ENCODE measurements around the gene RFX7.

Gene RFX7

DNA sequence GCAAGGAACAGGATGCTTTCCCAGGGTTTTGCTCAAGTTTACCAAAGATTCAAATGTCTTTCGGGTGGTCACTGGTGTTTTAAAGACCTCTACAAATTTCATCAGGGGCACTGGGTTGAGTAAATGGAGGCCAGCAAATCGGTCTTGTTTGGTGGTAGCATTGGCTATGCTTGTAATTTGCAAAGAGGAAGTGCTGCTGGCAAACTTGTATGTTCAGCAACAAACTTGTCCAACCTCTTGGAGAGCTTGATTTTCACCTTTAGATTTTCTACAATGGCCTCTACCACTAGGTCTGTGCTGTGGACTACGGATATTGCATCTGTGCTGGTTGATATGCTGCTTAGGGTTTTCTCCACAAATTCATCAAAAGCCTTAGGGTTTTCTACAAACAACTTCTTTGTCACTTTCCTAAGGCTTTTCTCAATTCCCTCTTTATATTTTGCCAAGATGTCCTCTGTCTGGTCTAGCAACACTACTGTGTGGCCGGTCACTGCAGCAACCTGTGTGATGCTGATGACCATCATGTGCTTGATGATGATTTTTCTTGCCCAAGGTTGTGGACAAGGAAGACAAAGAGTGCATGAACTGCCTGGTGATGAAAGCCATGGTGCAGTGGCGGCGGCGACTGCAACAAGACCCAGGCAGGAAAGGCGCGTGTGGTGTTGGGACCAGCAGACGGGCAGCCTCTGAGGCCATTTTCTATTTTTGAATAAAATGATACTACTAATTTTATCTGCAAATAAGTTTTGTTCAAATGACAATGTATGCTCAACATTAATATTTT lies 50.8 kb downstream of the RFX7 start:
- TF ChIP-seq SIN3A (IDR thresholded peaks at IDR 0.05; ENCODE audit: borderline replicate concordance, insufficient read depth, low read length) (no peak), TAF1 (IDR thresholded peaks at IDR 0.05; ENCODE audit: borderline replicate concordance, insufficient read depth, low read length) (no peak), POLR2AphosphoS5 (IDR thresholded peaks at IDR 0.05; ENCODE audit: low read depth, low read length) (no peak), FOXP2 (optimal IDR thresholded peaks at IDR 0.05; ENCODE audit: borderline replicate concordance, extremely low read depth, extremely low read length, insufficient read depth) (no peak)
- TF ChIP-seq, protein P1, sequence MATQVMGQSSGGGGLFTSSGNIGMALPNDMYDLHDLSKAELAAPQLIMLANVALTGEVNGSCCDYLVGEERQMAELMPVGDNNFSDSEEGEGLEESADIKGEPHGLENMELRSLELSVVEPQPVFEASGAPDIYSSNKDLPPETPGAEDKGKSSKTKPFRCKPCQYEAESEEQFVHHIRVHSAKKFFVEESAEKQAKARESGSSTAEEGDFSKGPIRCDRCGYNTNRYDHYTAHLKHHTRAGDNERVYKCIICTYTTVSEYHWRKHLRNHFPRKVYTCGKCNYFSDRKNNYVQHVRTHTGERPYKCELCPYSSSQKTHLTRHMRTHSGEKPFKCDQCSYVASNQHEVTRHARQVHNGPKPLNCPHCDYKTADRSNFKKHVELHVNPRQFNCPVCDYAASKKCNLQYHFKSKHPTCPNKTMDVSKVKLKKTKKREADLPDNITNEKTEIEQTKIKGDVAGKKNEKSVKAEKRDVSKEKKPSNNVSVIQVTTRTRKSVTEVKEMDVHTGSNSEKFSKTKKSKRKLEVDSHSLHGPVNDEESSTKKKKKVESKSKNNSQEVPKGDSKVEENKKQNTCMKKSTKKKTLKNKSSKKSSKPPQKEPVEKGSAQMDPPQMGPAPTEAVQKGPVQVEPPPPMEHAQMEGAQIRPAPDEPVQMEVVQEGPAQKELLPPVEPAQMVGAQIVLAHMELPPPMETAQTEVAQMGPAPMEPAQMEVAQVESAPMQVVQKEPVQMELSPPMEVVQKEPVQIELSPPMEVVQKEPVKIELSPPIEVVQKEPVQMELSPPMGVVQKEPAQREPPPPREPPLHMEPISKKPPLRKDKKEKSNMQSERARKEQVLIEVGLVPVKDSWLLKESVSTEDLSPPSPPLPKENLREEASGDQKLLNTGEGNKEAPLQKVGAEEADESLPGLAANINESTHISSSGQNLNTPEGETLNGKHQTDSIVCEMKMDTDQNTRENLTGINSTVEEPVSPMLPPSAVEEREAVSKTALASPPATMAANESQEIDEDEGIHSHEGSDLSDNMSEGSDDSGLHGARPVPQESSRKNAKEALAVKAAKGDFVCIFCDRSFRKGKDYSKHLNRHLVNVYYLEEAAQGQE (IDR thresholded peaks at IDR 0.05; ENCODE audit: insufficient read depth in 1 of 2, low read depth in 2 of 2, low read length in 2 of 2) = no peak

DNA sequence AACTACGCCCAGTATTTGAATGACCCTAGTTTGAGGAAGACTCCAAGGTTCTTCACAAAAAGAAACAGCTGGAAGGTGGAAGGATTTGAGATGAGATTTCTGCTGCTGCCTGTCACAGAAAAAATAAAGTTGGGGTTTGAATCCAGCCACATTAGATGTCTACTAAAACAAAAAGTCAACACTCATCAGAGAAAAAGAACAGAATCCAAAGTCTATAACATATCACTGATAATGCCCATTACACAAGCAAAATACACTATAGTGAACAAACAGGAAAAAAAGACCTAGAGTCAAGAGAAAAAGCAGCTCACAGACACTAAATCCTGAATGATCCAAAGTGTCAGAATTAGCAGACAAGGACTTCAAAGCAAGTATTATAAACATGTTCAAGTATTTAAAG lies 56.0 kb downstream of the RFX7 start:
- TF ChIP-seq, protein P1 (IDR thresholded peaks at IDR 0.05; ENCODE audit: insufficient read depth in 1 of 2, low read depth in 2 of 2, low read length in 2 of 2) = no peak
- no peak for TF ChIP-seq TAF1 (IDR thresholded peaks at IDR 0.05; ENCODE audit: borderline replicate concordance, insufficient read depth, low read length)
- TF ChIP-seq POLR2AphosphoS5 (IDR thresholded peaks at IDR 0.05; ENCODE audit: low read depth, low read length) = no peak
- no peak for TF ChIP-seq FOXP2 (optimal IDR thresholded peaks at IDR 0.05; ENCODE audit: borderline replicate concordance, extremely low read depth, extremely low read length, insufficient read depth)
- no peak for TF ChIP-seq SIN3A (IDR thresholded peaks at IDR 0.05; ENCODE audit: borderline replicate concordance, insufficient read depth, low read length)

DNA sequence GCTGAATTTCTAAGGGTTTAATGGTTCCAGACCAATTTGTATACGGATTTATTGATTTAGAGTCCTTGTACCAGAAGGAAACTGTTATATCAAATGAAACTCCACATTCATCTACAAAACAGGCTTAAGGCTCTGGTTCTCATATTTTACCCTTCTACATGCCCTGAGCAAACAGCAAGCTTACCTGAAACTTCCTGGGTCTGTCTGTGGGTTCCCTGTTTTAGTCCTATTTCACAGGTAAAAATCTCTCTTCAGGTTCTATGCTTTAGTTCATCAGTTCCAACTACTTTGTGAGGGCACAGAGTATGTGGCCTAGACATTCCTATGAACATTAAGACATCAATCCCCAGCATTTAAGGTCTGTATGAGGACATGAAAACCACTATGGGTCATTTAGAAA lies 57.7 kb downstream of the RFX7 start:
- TF ChIP-seq TAF1 (IDR thresholded peaks at IDR 0.05; ENCODE audit: borderline replicate concordance, insufficient read depth, low read length) (no peak), POLR2AphosphoS5 (IDR thresholded peaks at IDR 0.05; ENCODE audit: low read depth, low read length) (no peak), SIN3A (IDR thresholded peaks at IDR 0.05; ENCODE audit: borderline replicate concordance, insufficient read depth, low read length) (no peak), FOXP2 (optimal IDR thresholded peaks at IDR 0.05; ENCODE audit: borderline replicate concordance, extremely low read depth, extremely low read length, insufficient read depth) (no peak)
- TF ChIP-seq, protein P1 (IDR thresholded peaks at IDR 0.05; ENCODE audit: insufficient read depth in 1 of 2, low read depth in 2 of 2, low read length in 2 of 2) = no peak

DNA sequence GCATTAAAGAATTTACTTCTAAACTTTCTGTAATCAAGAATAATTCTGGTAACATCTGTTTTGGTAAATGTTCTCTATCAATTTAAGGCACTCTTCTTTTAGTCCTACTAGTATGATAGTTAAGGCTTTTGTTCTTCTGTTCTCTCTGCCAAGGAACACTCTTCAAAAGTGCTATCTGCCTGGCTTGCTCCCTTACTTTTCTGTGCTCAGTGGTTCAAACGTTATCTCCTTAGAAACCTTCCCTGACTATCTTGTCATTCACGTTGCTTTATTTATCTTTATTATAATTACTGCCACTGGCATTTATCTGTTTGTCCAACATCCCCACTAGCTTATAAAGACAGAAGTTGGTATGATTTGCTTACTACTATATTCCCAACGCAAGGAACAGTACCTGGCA lies 59.2 kb downstream of the RFX7 start:
- TF ChIP-seq FOXP2 (optimal IDR thresholded peaks at IDR 0.05; ENCODE audit: borderline replicate concordance, extremely low read depth, extremely low read length, insufficient read depth) (no peak), SIN3A (IDR thresholded peaks at IDR 0.05; ENCODE audit: borderline replicate concordance, insufficient read depth, low read length) (no peak), TAF1 (IDR thresholded peaks at IDR 0.05; ENCODE audit: borderline replicate concordance, insufficient read depth, low read length) (no peak), POLR2AphosphoS5 (IDR thresholded peaks at IDR 0.05; ENCODE audit: low read depth, low read length) (no peak)
- TF ChIP-seq, protein P1 (IDR thresholded peaks at IDR 0.05; ENCODE audit: insufficient read depth in 1 of 2, low read depth in 2 of 2, low read length in 2 of 2) = no peak
